LHCN-M2 (cell line): Measurements from ENCODE around the gene DUOXA1. TPM values are rescaled to one million over a fixed set of nuclear protein-coding genes. Genes with fewer than 3 reads are reported as not detected.
"Not testable (repeated sequence)": the region's sequence is repeated elsewhere in the genome, so short reads cannot be mapped to it uniquely, and the experiment has no call there.

Experiments
- DNase-seq: peaks from one replicate; pipeline ENCODE4 v3.0.0-alpha.2; 2012; ENCODE audit warnings: low read depth
- total RNA-seq: library from RNA; depleted of rRNA; stranded (reverse); fragments of >200 nt; gene quantifications from 2 replicates; pipeline ENCODE4 v1.2.3, GENCODE V29; 2014

The DUOXA1 gene
- total RNA-seq, 1 experiment from 2014 or later, result not detected

DNA sequence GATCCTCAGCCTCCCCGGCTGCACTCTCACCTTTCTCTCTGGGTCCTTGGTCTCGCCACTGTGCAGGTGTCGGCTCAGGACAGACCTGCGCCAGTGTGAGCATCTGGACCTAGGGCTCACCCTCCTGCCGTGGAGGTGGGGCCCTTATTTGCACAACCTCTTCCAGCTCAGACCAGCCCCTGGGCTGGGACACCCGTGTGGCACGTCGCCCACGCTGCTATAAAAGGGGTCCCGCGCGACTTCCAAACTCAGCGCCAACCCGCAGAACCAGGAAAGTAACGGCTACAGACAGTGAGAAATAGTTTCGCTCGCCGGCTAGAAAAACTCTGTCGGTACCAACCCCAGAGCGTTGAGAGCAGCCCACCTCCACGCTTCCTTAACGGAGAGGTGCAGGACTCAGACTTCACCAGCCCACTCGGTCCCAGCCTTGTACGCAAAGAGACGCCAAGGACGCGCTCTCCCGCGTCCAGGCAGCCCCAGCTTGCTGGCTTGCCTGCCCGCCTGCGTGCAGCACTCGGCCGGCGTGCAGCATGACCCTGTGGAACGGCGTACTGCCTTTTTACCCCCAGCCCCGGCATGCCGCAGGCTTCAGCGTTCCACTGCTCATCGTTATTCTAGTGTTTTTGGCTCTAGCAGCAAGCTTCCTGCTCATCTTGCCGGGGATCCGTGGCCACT, 15.5 kb downstream of the DUOXA1 start, which contains the start of the genes DUOX2 and DUOXA2:
Gene DUOX2 (minus strand): TSS at position 97 of the 675 bp plus-strand sequence. CDS start 761 bp downstream, outside the sequence.
Gene DUOXA2 (plus strand): TSS at position 251 of the 675 bp plus-strand sequence. CDS start 280 bp downstream, at position 531.
- no peak for DNase-seq

DNA sequence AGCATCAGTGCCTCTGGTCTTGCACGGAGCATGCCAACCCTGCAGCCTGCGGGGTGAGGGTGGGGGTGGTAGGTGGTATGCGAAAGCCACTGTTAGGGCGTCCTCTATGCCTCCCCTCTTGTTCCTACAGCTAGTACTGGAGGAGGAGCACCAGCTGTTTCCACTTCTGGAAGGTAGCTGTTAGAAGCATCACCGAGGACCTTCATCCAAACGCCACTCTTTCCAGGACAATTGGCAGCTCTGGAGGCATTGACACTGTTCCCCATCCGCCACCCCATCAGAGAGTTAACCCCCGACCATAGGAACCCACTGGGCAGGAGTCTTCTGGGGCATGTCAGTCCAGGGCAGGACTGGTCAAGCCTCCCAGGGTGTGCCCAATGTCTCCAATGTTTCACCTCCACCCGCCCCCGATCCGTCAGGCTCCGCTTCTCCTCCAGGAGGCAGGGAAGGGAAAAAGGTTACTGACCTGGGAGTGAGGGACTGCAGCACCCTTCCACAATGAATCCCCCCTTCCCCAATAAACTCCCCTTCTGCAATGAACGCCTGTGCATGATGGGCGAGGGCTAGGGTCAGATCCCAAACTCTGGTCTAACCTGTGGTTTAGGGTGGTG, 16.2 kb downstream of the DUOXA1 start:
- no peak for DNase-seq

DNA sequence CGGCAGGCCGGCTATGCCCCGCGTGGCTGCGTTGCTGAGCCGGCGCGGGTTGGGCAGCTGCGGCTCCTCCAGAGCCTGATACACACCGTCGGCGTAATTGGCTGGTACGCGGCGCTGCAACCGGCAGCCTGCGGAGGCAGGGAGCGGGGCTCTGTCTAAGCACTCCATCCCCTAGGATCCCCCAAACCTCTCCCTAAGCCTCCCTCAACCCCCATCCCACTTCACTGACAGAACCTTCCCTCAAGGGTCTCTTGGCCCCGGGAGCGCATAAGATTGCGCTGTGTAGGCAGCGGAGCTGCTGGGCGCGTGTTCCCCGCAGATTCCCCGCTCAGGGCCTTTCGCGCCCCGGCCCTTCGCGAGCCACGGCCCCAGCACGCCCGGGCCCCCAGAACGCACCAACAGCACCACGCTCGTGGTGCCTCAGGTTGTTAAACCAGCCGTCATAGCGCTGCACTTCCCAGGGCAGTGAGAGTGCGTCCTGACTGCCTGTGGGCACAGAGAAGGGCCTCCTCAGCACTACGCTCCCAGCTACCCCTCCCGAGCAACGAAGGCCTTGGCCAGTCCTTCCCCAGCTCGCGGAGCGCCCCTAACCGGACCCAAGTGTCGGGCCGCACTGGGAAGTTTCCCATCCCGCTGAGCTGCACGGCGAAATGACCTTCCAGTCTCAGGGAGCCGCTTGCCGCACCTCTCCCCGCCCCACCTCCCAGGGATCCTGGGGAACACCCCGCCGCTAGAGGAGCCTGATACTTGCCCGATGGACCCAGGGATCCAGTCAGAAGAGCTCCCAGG, 16.9 kb downstream of the DUOXA1 start:
- no peak for DNase-seq

DNA sequence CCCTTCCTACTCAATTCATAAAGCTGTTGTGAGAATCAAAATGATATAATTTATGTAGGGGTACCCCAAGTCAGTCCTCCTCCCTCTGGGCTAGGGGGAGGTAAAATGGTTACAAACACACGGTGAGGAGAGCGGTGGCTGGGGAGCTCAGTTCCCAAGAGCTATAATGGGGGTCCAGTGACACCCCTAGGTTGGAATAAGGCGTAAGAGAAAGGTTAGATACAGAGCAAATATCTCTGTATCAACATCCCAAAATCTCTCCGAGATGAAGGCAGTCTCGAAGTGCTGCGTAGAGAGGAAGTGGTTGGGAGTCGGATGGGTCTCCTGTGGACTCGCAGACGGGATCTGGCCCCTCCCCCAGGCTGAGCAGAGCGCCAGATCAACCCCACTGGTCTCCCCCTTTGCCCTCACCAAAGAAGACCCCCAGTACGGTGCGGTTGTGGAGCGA, 17.5 kb downstream of the DUOXA1 start:
- DNase-seq, result no peak

DNA sequence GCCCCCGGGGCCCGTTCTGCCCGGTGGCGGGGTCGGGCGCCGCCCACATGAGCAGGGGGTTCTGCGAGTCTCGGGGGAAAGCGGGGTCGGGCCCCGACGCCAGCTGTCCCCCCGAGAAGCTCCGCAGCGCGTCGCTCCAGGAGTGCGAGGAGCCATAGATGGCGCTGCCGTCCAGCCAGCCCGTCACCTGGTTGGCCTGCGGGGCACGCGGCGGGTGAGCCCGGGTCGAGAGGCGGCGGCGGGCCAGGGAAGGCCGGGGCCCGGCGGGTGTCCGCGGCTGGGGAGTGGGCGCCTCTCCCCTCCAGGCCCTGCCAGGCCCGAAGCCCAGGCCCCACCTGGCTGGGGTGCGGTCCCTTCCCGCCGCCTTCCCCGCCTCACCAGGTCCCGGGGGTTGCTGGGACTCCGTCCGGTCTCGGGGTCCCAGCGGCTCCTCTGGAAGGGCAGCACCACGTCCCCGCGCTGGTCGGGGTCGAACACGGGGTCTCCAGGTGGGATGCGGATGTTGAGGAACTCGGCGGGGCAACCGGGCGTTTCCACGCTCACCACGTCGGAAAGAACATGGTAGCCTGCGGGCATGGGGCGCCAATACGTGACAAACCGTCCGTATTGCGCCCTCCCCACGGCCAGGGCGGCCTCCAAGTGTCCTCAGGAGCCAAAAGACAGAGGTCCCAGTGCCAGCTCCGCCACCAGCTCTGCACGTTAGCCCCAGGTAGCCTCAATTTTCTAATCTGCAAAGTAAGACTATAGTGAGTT, 18.1 kb downstream of the DUOXA1 start:
- no peak for DNase-seq

DNA sequence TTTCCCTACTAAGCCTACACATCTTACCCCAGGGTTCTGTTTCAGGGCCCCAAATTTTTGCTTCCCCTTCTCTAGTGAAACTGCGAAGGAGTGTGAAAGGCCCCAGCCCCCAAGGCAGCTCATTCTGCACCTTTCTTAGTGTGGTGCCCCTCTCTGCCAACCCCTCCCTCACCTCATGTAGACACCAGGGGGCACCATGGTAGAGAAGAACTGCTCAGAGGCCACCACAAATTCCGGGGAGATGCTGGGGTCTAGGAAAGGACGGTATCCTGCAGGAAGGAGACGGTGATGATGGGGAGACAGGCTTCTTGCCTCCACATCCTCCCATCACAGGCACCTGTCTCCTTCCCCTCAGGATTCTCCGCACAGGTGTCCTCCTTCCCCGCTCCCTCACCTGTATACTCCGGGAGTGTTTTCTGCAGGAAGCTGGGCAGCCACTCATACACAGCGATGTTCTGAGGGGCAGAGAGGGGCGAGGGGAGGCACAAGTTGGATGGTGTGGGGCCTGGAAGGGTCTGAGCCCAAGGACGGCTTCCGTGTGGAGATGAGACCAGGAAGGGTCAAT, 19.3 kb downstream of the DUOXA1 start:
- no peak for DNase-seq

DNA sequence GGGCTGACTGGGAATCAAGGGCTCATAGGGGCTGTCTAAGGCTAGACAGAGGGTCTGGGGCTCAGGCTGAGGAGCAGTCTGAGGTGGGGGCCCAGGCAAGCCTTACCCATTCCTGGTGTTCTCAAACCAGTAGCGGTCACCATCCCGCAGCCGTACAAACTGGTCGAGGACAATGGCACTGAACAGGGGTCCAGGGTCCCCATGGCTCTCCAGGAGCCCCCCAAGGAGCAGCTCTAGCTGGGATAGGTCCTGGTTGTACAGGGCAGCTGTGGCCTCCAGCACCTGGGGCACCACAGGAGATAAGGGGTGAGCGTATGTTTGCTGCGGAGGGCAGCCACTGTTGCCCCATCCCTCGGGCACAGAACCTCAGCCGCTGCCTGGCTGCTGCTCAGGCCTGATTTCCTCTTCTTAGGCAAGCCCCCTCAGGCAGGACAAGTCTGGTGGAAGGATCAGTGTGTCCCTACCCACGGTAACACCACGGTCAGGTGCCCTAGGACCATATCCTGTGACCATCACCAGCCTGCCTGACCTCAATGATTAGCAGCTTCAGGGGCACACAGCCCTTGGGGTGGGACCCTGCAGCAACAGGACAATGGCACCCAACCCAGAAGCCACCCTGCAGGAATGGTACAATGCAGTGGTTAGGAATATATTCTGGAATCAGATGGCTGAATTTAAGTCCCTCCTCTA, 21.6 kb downstream of the DUOXA1 start:
- DNase-seq, result no peak

DNA sequence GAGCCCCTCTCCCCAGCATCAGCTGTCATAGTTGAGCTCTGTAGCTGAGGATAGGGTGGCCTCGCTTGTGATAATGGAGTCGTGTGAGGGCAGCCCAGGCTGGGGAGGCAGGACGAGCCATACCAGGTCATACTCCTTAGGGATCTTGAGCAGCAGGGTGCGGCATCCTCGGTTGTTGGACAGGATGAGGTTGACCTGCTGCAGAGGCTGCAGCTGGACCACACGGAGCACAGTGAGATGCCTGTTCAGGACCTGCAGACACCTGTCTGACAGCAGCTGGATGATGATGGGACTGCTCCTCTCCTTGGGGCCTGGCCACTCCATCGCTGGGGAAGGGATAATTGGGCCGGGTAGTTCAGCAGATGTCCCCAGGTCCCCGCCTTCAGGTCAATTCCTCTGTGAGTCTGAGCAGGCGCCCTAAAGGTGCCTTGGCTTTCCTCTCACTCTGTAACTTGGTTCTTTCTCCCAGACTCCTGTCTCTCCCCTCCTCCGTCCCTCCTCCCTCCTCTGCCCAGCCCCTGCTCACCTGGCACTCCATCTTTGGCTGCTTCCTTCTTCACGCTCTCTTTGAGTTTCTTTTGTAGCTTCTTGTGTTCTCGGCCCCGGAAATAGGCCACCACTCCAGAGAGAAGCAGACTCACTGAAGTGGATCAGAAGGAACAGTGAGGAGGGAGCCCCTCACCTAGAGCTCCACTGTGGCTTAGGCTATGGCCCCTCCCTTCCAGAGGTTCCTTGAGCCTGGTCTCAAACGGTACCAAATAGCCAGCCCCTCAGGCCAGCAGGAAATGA, 23.5 kb downstream of the DUOXA1 start:
- DNase-seq, result no peak

DNA sequence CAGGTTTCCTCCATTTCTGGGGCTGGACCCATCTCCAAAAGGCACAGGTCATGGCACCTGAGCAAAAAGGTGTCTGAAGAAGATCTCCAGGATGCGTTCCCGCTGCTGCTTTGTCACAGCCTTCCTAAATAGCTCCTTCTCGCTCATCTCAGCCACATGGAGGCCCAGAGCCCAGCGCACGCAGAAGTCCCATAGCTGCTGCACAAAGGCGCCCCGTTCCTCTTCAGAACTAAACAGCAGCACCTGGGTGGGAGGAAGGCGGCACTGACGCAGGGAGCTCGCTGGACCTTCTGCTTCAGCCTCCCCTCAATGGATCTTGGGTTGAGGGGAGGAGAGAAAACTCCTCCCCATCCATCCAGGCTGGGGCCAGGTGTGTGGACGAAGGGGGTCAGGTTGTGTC, 24.1 kb downstream of the DUOXA1 start:
- no peak for DNase-seq

DNA sequence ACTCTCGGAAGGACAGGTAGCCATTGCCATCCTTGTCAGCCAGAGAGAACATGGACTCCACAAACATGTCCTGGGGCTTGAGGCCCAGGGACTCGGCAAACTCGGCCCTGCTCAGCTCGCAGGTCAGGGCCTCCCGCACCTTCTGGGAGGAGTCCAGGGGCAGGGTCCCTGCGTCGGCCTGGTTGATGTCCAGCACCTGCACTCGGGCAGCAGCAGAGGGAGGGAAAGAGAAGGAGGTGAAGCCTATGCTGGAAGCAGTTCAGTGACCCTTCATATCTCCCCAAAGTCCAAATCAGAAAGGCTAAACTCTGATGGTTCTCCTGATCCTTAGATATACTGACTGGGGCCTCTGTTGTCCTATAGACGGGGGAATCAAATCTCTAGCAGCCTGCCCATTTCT, 25.5 kb downstream of the DUOXA1 start:
- not testable (repeated sequence) for DNase-seq

DNA sequence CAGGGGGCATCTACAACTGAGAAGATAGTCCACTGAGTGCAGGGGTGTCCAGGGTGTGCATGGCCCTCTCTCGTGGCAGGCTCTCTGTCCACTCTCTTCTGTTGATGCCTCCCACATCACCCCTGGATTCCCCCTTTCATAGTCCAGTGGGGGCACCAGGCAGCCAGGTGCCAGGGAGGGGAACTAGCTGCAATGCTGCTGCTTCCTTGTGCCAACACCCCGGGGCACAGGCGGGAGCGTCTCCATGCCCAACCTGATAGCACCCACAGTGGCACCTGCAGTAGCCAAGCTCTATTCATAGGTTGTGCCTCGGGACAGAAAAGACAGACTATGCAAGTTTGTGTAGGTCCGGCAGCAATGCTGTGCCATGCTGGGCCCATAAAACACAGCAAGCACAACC, 27.5 kb downstream of the DUOXA1 start:
- no peak for DNase-seq

DNA sequence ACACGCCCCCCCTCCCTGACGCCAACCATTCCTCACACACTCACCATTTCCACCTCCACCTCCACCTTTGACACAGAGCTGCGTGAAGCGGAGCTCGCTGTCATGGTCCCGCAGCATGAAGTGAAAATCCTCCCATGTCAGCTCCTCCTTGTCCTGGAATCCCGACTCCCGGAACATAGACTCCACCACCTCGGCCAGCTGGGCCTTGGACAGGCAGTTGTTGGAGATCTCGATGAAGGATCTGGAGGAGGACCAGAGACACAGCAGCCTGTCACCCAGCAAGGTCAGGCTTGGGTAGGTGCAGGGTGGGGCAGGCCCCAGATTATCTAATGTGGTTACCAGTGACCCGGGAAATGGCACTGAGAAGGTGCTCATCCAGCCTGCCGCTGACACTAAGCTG, 27.9 kb downstream of the DUOXA1 start:
- DNase-seq, result no peak

DNA sequence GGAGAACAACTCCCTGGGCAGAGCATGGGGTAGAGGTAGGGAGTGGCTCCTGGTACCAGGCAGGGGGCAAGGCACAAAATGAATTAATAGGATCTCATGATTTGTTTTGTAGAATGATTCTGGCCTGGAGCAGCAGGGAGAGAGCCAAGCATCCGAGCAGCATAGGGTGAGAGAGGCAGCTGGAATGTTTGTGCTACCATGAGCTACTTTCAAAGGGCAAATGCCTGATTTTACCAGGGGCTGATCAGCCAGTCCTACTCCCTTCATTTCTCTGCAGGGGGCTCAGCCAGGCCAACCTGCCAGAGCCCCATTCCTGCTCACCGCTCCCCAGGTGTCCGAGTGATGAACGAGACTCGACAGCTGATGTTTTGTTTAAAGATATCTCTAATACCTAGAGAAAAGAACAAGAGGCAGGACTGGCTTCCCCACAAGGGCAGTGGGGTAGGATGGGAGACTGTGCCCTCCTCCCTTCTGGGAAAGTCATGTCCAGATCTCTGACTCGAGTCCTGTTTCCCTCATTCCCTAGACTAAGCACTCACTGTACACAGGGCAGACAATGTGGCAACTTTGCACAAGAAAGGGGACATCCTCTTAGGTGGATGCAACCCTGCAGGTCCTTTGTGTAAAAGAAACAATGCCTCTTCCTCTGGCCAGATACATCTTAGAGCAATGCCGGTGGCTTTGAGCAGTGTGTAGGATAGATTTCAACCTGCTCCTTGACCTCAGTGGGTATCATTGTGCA, 28.6 kb downstream of the DUOXA1 start:
- DNase-seq, result no peak

DNA sequence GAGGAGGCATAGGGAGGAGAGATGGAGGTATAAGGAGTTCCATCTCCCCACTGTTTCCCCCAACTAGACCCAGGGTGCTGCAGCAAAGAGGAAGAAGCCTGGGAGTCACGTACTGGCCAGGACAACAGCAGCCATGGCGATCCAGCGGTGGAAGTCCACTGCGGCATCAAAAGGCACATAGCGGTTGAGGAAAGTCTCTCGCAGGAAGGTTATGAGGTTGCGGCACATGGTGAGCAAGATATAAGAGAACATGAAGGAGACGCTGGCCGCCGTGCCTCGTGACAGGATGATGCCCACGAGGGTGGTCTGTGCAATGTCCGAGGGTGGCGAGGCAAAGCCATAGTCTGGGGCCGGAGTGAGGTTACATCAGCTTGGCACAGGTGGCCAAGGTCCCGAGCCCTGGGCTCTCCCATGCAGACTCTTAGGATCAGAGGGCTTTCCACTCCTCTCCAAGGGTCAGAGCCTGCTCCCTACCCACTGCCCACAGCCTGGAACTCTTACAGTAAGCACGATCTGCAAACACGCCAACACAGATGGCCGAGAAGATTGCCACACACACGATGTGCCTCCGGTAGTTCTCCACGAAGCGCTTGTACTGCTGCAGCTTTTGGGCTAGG, 30.0 kb downstream of the DUOXA1 start:
- DNase-seq, result no peak

DNA sequence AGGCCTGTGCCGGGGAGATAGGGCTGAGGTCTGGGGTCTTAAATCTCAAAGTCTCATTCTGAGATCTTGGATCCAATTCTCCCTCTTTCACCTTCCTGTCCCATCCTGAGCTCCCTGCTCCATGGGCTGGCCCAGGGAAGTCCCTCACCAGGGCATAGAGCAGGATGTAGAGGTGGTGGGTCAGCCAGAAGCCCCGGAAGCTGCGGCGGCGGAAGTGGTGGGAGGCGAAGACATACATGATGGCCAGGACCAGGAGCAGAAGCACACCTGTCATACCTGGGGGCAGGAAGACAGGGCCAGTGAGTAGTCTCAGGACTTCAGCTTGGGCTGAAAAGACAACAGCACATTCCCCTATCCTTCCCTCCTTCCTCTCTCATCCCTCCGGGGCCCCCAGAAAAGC, 32.2 kb downstream of the DUOXA1 start:
- DNase-seq, result no peak

DNA sequence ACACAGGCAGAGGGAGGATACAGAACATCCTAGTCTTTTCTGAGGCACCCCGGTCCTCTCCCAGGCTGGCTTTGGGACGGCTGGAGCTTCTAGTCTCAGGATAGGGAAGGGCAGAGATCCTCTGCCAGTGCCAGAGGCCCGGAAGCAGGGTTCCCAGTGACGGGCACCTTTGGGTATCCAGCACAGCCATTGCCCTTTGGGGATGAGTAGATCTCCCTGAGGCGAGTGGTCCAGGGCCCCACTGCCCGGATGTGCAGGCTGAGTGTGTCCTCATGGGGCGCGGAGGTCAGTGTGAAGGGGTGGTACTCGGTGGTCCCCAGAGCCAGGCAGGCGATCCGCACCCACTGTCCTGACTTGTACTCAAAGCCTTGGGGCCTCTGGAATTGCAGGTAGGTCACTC, 34.0 kb downstream of the DUOXA1 start:
- DNase-seq, result no peak

DNA sequence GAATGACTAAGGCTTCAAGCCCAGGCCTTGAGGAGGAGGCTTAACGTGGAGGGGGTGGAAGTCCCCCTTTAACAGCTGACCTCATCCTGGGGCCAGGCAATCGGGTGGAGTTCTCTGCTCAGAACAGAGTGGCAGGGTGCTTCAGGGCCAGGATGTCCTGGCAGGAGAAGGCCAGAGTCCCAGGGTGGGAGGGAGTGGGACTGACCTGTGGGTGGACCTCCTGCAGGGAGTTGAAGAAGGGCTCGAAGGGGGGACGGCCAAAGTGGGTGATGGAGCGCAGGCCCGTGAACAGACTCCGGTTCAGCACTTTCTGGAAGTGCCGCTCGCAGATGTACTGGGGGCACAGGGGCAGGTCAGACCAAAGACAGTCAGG, 35.3 kb downstream of the DUOXA1 start:
- no peak for DNase-seq

DNA sequence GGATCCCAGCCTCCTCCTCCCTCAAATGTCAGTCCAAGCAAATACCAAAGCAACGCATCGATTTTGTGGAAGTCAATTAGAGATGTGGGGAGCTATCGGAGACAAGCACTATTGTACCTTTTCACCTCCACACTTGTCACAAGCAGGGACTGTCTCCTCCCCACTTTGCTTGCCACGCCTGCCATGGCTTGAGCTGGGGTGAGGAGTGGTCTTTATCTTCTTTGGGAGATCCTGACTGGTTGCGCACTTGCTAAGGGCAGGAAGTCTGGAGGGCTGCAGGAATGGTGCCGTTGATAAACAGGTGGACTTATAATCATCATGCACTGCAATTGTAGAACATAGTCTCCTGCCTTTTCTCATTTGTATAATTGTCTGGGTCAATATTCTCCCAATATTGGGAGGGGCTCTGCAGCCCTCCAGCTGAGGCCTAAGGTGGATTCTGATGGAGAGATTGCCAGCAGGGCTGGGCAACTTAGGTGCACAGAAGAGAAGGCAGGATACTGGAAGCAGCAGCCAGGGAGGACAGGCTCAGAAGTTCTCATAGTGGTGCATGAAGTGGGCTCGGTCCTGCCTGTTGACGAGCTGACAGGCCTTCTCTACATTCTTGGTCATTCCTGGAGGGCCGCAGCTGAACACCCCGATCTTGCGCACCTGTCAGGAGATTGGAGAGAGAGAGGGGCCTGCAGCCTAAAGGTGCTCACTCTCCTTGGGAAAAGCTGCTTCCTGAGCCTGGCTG, 35.9 kb downstream of the DUOXA1 start:
- no peak for DNase-seq
